Stimulated activated CD4-positive, alpha-beta T cell treated with anti-CD3 and anti-CD28 coated beads, TNF-alpha, amount 100 ng/mL, for 24 hours (primary cell): ENCODE measurements around the gene TEAD2.

Experiments used
- DNase-seq, 3 experiments: peaks; one replicate each; pipeline ENCODE4 v3.0.0-alpha.2; 2020; ENCODE audit warnings: low read depth in 3 of 3

Gene TEAD2

DNA sequence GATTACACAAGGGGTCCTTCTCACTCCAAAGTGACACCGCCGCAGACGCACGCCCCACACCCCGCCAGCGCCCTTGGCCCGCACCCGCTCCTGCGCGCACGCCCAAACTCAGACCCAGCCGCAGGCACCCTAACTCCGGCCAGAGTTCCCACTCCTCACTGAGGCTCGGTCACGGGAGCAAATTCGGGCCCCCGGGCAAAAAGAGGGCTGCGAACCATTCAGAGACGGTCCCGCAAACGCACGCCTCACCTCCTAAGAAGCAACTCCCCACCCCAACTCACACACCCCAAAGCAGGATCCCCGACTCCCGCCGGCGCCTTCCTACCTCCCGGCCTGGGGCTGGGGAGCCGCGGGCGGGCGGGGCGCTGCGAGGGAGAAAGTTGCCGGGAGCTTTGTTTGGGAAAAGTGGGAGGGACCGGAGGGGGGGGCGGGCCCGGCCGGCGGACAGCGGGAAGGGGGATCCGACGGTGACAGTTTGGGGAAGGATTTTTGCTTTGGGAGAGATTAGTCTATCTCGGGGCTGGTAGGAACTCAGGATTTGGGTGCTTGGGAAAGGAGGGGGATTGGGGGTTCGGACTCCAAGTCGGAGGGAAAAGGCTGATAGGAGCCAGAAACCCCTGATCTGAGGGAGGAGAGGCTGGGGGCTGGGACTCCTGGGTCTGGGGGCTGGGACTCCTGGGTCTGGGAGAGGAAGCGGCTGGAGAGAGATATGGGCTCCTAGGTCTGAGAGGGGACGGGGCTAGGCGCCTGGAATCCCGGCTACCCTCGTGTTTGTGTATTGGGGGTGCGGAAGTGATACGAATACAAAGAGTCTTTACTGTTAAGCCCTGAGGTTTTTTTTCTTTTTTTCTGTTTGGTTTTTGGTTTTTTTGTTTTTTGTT is at the start of gene TEAD2:
TEAD2 (minus strand) TSS at position 369 of the 881 bp plus-strand sequence. CDS start 2,341 bp downstream, outside the sequence.
- no peak for DNase-seq

DNA sequence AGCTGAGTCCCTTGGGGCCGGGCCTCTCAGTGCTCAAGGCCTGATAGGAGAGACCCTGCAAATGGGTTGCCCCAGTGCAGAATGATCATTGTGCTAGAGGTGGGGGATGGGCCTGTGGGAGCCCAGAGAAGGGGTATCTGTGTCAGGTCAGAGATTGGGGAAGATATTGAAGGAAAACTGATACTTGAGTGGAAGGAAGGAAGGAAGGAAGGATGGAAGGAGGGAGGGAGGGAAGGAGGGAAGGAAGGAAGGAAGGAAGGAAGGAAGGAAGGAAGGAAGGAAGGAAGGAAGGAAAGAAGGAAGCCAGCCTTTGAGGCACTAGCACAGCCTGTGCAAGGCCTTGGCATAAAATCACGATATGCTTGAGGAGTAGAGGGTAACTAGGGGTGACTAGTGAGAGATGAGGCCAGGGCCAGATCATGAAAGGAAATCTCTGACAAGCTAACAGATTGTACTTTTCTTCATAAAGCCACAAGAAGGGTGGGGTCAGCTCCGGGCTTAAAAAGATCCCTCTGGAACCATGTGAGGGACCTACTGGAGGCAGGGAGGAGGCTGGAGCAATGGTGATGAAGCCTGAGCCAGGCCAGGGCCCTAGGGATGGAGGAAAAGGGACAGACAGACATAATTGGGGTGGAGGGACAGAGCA is 49.6 kb upstream of the TEAD2 start:
- DNase-seq = no peak

DNA sequence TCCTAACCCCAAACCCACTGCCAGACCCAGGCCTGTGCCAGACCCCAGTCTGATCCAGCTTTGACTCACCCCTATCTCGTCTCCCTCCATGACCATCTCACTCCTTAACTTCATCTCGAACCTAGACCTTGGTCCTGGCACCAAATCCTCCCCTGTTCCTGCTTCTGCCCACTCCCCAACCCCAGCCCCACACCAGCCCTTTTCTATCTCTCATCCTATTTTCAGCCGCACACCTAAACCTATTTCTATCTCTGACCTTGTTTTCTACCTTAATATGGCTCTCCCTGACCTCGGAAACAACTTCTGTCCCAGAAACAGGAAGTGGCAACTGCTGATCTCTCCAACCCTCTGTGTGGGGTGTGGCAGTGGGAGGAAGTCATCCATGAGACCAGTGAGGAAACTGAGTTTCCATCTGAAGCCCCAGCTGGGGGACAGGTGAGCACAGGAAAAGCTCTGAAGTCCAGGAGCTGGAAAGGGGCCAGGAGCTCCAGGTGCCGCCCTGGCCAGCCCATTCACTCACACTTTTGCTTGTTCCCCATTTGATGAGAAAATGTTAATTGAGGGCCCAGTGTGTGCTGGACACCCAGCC is 47.3 kb upstream of the TEAD2 start:
- no peak for DNase-seq

GRCh38 chr19:49408816-49409440 is 46.7 kb upstream of the TEAD2 start:
- DNase-seq = no peak

- no peak for DNase-seq
Observed at GRCh38 chr19:49407482-49408015, 45.3 kb upstream of the TEAD2 start.

DNA sequence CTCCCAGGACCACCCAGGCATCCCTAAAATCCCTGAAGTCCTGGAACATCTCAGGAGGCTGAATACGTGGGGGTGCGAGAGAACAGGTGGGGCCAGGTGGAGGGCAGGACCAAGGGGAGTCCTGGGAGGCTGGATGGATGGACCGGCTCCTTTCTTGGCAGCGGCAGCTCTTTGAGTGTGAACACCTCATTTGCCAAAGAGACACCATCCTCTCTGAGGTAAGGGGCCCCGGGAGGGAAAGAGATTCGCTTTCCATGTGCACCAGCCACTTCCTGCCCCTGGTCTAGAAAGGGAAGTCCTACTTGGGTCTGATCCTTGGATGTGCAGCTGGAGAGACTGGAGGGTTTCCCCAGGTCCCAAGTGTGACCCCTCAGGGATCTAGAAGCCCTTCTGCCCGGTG is 44.9 kb upstream of the TEAD2 start:
- DNase-seq = no peak

- no peak for DNase-seq
Observed at GRCh38 chr19:49403404-49404187, 41.4 kb upstream of the TEAD2 start.

GRCh38 chr19:49400029-49400428 is 37.8 kb upstream of the TEAD2 start:
- no peak for DNase-seq

GRCh38 chr19:49398931-49399330 is 36.7 kb upstream of the TEAD2 start:
- DNase-seq = no peak

DNA sequence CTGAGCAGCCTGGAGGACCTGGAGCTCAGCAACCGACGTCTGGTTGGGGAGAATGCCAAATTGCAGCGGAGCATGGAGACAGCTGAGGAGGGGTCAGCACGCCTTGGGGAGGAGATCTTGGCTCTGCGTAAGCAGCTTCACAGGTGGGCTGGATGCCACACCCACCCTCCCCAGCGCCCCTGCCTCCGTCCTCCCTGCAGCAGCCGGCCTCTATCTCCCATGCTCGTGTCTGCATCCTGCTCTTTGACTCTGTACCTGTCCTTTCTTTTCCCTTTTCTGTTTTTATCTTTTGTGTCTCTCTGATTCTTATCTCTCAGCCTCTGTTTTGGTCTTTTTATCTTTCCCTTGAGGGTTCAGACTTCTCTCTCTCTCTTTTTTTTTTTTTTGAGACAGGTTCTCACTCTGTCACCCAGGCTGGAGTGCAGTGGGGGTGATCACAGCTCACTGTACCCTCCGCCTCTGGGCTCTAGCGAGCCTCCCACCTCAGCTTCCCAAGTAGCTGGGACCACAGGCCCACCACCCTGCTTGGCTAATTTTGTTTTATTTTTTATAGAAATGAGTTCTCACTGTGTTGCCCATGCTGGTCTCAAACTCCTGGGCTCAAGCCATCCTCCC is 35.9 kb upstream of the TEAD2 start:
- no peak for DNase-seq

- no peak for DNase-seq
Observed at GRCh38 chr19:49396738-49397505, 34.7 kb upstream of the TEAD2 start.

GRCh38 chr19:49395581-49396407 is 33.6 kb upstream of the TEAD2 start:
- DNase-seq = no peak

DNA sequence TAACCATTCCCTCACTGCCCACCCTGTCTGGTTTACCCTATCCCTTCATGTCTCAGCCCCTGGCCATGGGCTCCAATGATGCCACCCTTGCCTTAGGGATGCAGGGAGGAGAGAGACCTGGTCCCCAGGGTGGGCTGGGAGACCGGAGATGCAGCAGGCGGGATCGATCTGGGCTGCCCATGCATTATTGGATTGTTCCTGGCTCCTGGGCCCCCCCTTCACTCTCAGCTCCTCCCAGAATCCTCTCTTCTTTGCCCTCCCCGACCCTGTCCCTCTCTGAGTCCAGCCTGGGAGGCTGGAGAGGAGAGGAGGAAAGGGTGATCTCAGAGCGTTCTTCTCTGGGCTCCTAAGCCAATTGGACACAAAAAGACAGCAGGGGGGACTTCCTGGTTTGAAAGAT is 31.7 kb upstream of the TEAD2 start:
- no peak for DNase-seq

DNA sequence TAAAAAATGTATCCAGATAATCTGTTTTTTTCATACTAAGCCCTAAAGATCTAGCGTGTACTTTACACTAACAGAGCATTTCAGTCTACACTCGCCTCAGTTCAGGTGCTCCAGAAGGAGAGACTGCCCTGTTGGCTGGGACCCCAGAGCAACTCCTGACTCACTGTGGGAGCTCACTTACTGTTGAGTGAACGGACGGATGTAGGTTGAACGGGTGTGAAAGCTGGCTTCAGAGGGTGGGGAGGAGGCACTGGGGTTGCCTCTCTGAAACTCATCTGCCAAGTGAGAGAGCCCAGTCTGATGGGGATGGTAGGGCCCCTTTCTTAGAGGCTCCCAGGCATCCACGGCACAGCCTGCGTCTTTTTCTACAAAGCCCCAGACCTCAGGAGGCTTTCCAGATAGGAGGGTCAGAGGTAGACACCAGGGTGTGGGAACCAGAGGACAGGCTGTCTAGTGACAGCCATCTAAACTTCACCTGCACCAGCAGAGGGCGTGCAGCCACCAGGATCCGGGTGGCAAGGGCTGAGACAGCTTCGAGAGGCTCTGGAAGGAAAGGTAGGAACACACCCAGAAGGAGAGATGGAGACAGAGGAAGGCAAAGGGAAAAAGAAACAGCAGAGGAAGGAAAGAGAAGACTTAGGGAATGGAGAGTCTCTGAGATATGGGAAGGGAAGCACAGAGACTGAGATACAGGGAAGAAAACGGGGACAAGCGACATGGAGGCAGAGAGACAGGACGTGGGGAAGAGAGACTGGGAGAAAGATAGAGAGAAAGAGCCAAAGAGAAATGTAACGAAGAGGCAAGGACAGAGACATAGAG is 29.6 kb upstream of the TEAD2 start:
- DNase-seq = peak; percentile 54 to 76 (median 71)

DNA sequence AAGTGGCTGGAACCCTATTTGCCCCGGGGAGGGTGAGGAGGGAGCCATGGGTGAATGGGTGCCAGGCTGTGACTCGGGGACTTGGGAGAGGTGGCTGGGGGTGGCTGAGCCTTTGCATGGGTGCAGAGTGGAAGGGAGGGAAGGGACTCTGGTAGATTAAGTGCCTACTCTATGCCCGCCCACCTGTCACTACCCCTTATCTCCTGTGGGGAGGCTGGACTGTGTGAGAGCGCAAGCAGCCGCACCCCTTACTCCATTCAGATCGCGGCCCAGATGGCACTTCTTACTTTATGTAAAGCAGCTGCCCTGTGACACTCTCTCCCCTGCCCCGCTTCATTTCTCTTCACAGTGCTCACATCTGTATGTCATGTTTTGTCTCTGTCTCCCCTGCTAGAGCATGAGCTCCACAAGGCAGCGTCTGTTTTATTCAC is 28.7 kb upstream of the TEAD2 start:
- no peak for DNase-seq

DNA sequence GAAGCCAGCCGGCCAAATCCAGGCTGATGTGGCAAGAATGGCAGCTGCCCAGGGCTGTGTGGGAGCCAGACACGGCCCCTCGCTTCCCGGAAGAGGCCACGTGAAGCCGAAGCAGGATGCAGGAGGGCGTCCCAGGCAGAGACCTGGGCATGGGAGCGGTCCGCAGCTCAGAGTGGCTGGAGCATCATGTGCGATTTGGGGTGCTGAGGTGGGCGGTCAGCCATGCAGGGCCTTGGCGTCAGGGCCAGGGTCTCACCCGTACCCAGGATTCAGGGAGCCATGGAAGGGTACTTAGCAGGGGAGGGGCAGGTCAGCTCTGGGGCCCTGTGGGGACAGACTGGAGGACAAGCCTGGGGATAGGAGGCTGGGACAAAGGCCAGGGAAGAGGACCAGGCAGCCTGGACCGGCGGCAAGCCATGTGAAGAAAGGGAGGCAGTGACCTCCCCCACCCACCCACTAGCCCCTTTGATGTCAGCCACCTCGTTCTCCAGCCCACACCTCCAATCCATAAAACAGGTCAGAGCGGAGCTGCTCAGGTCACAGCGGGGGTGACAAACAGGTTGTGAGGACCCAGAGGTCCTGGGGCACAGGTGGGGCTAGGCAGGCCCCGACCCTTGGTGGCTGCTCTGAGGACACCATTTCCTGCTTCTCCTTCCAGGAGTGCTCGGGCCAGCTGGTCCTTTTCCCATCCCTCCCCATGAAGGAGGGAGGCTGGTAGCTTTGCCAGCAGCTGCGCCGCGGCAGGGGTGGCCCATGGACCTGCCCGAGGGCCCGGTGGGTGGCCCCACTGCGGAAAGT is 28.1 kb upstream of the TEAD2 start:
- no peak for DNase-seq

DNA sequence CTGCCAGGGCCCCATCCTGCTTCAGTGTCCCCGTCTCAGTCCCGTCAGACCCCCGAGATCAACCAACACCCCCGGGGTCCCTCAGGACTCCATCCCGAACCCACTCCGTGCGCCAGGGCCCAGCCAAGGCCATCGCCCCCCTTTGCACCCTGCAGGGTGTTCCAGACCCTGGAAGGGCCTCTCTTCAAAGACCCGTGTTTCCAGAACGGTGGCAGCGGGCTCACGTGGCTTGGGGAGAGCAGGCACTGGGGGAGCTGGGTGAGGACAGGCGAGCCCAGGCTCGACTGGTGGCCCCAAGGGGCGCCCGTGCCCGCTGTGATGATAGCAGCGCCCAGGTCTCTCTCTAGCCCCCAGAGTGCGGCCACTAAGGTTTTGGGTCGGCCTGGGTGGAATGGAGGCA is 27.2 kb upstream of the TEAD2 start:
- DNase-seq = no peak
